Panc1 (cell line): ENCODE measurements around the gene PRAMEF12. TPM values are rescaled to one million over a fixed set of nuclear protein-coding genes. Genes with fewer than 3 reads are reported as not detected.

Source experiments
- ATAC-seq: fragments of 200-7000 bp; cut with Tn5 transposase; 2 replicates; pipeline ENCODE4 v1.9.1; 2020; ENCODE audit warnings: mild to moderate bottlenecking, moderate library complexity
- BruUV-seq: library from RNA; stranded (reverse); fragments of 400-500 nt; replicated peaks from 2 replicates; lab custom pipeline; 2021; lab: Mats Ljungman, UMichigan
- CTCF ChIA-PET: fragments of 300-600 bp; sonication (Branson Sonifier 250); formaldehyde crosslinking; loops from one replicate; lab custom pipeline; 2022; ENCODE audit warnings: antibody characterized with exemption; lab: Charles Lee
- POLR2A ChIA-PET: fragments of 300-600 bp; sonication (Branson Sonifier 250); formaldehyde crosslinking; loops from one replicate; lab custom pipeline; 2022; ENCODE audit warnings: antibody characterized with exemption; lab: Charles Lee
- DNase-seq: peaks from one replicate; pipeline ENCODE4 v3.0.0-alpha.2; 2010; ENCODE audit warnings: low read depth, low spot score
- H3K27ac ChIP-seq: 2 replicates; pipeline ENCODE4 v1.5.1; 2011; ENCODE audit warnings: mild to moderate bottlenecking, low read length, inconsistent platforms
- H3K27me3 ChIP-seq: fragments of 200-500 bp; sonication (Bioruptor generic); 2 replicates; pipeline ENCODE4 v1.6.0; 2014; ENCODE audit warnings: low read length, inconsistent platforms; ENCODE audit not compliant: control insufficient read depth, insufficient read depth
- H3K36me3 ChIP-seq: fragments of 200-500 bp; sonication (Bioruptor generic); 2 replicates; pipeline ENCODE4 v1.5.1; 2014; ENCODE audit warnings: inconsistent platforms, mild to moderate bottlenecking, low read length, moderate library complexity; ENCODE audit not compliant: control insufficient read depth, insufficient read depth
- H3K4me1 ChIP-seq: 2 replicates; pipeline ENCODE4 v1.5.1; 2011; ENCODE audit warnings: inconsistent platforms, mild to moderate bottlenecking, low read length, moderate library complexity; ENCODE audit not compliant: control insufficient read depth, insufficient read depth
- H3K4me3 ChIP-seq, 2 experiments: 2 replicates each; pipeline ENCODE4 v1.5.1; 2011 to 2012; ENCODE audit warnings: low read depth in 2 of 2, low read length in 2 of 2, mild to moderate bottlenecking in 2 of 2, inconsistent platforms in 1 of 2, moderate library complexity in 1 of 2
- H3K9me3 ChIP-seq: fragments of 200-500 bp; sonication (Bioruptor generic); 2 replicates; pipeline ENCODE4 v1.5.1; 2014; ENCODE audit warnings: low read depth, mild to moderate bottlenecking, inconsistent platforms, low read length, moderate library complexity; ENCODE audit not compliant: control insufficient read depth, insufficient read depth
- CTCF ChIP-seq: fragments of 450-650 bp; IDR thresholded peaks from 2 replicates; pipeline ENCODE4 v1.5.1; 2017; ENCODE audit warnings: mild to moderate bottlenecking
- POLR2AphosphoS5 ChIP-seq: IDR thresholded peaks from 2 replicates; pipeline ENCODE4 v1.6.1; 2012; ENCODE audit warnings: mild to moderate bottlenecking, low read depth, low read length, moderate library complexity
- REST ChIP-seq, 2 experiments: IDR thresholded peaks; 2 replicates each; pipeline ENCODE4 v1.6.1; 2011 to 2012; ENCODE audit warnings: low read depth in 2 of 2, control low read depth in 1 of 2, low read length in 1 of 2, mild to moderate bottlenecking in 1 of 2, moderate library complexity in 1 of 2; ENCODE audit not compliant: insufficient read depth in 1 of 2
- SIN3A ChIP-seq: IDR thresholded peaks from 2 replicates; pipeline ENCODE4 v1.6.1; 2012; ENCODE audit warnings: low read depth, mild to moderate bottlenecking, low read length, moderate library complexity, borderline replicate concordance; ENCODE audit not compliant: insufficient read depth
- TCF7L2 ChIP-seq: IDR thresholded peaks from 2 replicates; pipeline ENCODE4 v1.6.1; 2011; ENCODE audit warnings: mild to moderate bottlenecking, low read depth, low read length, inconsistent platforms
- in situ Hi-C: cut with HindIII; loops from 2 replicates; pipeline ENCODE4 v1.10.0; 2016; ENCODE audit warnings: low sequenced_read_pairs, low pct_unique_long_range_greater_than_20kb
- intact Hi-C: fragments of 100-400 bp; cut with micrococcal nuclease; formaldehyde crosslinking; loops from one replicate; pipeline ENCODE4 v1.10.0; 2022; ENCODE audit not compliant: unreplicated experiment
- total RNA-seq: library from RNA; stranded (reverse); gene quantifications from one replicate; pipeline ENCODE4 v1.2.1, GENCODE V29; 2021; ENCODE audit not compliant: unreplicated experiment

PRAMEF12 gene
- total RNA-seq, 1 experiment from 2014 or later = not detected

DNA sequence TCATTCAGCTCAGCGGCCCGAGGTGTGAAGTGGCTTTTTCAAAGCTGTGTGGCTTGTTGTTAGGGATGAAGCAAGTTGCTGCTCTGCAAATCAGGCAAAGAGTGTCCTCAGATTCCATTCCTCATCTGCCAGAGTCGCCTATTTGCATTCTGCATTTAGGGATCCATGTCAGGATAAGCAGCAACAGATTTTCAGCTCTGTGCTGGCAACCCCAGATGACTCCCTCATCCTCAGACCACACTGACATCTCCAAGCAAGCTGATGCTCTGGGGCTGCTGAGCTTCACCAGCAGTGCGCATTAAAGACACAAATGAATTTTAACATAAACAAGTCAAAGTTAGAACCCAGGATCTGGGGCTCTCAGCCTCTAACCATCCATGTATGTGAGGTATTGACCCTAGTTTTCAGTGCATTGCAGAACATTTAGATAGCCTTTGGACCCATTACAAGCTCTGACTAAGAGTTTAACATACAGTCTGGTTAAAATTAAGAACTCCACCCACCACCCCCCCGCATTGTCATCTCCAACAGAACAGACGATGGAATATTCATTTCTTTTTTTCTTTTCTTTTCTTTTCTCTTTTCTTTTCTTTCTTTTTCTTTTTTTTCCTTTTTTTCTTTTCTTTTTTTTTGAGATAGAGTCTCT lies 16.6 kb upstream of the PRAMEF12 start:
- intact Hi-C loops = no loop called here
- H3K4me3 ChIP-seq = no peak overlapping the region
- H3K27me3 ChIP-seq = peaks cover 30% of the 10 kb centered on the region
- TF ChIP-seq CTCF (no peak), POLR2AphosphoS5 (no peak), SIN3A (no peak)
- ChIA-PET CTCF (no interaction called here), POLR2A (no interaction called here)
- H3K4me1 ChIP-seq = no peaks in the 10 kb centered on the region
- H3K27ac ChIP-seq = no peak overlapping the region
- in situ Hi-C loops = no loop called here
- no peaks in the 10 kb centered on the region for H3K9me3 ChIP-seq
- no peak for DNase-seq
- H3K36me3 ChIP-seq = no peaks in the 10 kb centered on the region
- no TSS peak for BruUV-seq
- no peak for ATAC-seq

DNA sequence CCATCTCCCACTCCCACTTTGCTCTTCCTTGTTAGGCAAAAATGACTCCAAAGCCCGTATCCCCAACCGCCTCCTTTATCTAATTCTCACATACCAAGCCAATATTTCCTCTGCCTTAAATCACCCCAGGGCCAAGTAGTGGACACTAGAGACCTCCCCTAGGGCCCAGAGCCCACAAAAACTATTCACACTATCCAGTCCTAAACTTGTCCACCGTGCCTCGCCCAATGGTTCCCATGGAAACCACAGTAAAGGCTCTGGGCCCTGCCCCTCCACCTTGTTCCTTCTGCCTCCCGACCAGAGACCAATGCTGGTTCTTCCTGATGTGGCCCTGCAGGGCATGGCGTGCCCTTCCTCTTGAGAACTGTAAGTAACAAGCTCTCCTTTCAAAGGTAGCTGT lies 15.7 kb upstream of the PRAMEF12 start:
- intact Hi-C loops = no loop called here
- DNase-seq (no peak), ATAC-seq (no peak)
- no peaks in the 10 kb centered on the region for H3K9me3 ChIP-seq
- in situ Hi-C loops = no loop called here
- H3K36me3 ChIP-seq = no peaks in the 10 kb centered on the region
- TF ChIP-seq POLR2AphosphoS5 = no peak
- no peak for TF ChIP-seq SIN3A
- TF ChIP-seq CTCF = no peak
- no peak for TF ChIP-seq TCF7L2
- no peak for TF ChIP-seq REST (IDR thresholded peaks at IDR 0.05; ENCODE audit: insufficient read depth in 1 of 2, low read depth in 2 of 2, low read length in 1 of 2)
- POLR2A ChIA-PET = no interaction called here
- CTCF ChIA-PET = no interaction called here
- no peak overlapping the region for H3K27ac ChIP-seq
- BruUV-seq = no TSS peak
- no peaks in the 10 kb centered on the region for H3K4me1 ChIP-seq
- peaks cover 24% of the 10 kb centered on the region for H3K27me3 ChIP-seq
- H3K4me3 ChIP-seq = no peak overlapping the region
